ENCODE results near the gene GNG3. TPM values are rescaled to one million over a fixed set of nuclear protein-coding genes. Genes with fewer than 3 reads are reported as not detected.

The GNG3 gene
- total and polyA plus RNA-seq, 2 experiments from 2014 or later: 2.1 to 7.2 TPM

GRCh38 chr11:62682518-62682917, 25.0 kb upstream of the GNG3 start:
- no peaks in the 10 kb centered on the region for H3K9me3 Mint-ChIP-seq
- no peak overlapping the region for H3K4me3 ChIP-seq
- DNase-seq (ENCODE audit: low spot score) (no peak), ATAC-seq (no peak)
- H3F3A ChIP-seq (replicated peaks; ENCODE audit: low read depth): peaks cover 9% of the 10 kb centered on the region
- H3K36me3 Mint-ChIP-seq (ENCODE audit: low read depth): peaks cover 8% of the 10 kb centered on the region
- no peak overlapping the region for H3K27ac ChIP-seq (ENCODE audit: low read depth)
- H3K36me3 ChIP-seq (ENCODE audit: insufficient read depth): no peaks in the 10 kb centered on the region
- H3K27ac Mint-ChIP-seq: no peak overlapping the region
- peaks cover 8% of the 10 kb centered on the region for H3K4me1 ChIP-seq (ENCODE audit: insufficient read depth)
- H3K79me2 ChIP-seq (replicated peaks; ENCODE audit: insufficient read depth): peaks cover 10% of the 10 kb centered on the region
- H2AFZ ChIP-seq: no peak overlapping the region
- peaks cover 6% of the 10 kb centered on the region for H3K27me3 ChIP-seq (ENCODE audit: insufficient read depth)
- H3K4me2 ChIP-seq: no peak overlapping the region
- peaks cover 13% of the 10 kb centered on the region for H3K4me1 Mint-ChIP-seq
- no peaks in the 10 kb centered on the region for H3K9me2 ChIP-seq (ENCODE audit: insufficient read depth)
- TF ChIP-seq ZNF331 (CRISPR knock-in tag; IDR thresholded peaks at IDR 0.05; ENCODE audit: low read depth) (no peak), JUNB (IDR thresholded peaks at IDR 0.05; ENCODE audit: unreplicated experiment) (no peak), EZH2 (IDR thresholded peaks at IDR 0.05; ENCODE audit: low read depth, unreplicated experiment) (no peak), CREB1 (CRISPR knock-in tag; IDR thresholded peaks at IDR 0.05; ENCODE audit: low read depth) (no peak), POLR2AphosphoS5 (IDR thresholded peaks at IDR 0.05; ENCODE audit: low read depth) (no peak), EZH2phosphoT487 (IDR thresholded peaks at IDR 0.05; ENCODE audit: unreplicated experiment) (no peak), STAT1 (IDR thresholded peaks at IDR 0.05; ENCODE audit: unreplicated experiment) (no peak), NANOG (IDR thresholded peaks at IDR 0.05; ENCODE audit: borderline replicate concordance) (no peak), ZNF114 (CRISPR knock-in tag; IDR thresholded peaks at IDR 0.05) (no peak)
- TF ChIP-seq, protein P1, sequence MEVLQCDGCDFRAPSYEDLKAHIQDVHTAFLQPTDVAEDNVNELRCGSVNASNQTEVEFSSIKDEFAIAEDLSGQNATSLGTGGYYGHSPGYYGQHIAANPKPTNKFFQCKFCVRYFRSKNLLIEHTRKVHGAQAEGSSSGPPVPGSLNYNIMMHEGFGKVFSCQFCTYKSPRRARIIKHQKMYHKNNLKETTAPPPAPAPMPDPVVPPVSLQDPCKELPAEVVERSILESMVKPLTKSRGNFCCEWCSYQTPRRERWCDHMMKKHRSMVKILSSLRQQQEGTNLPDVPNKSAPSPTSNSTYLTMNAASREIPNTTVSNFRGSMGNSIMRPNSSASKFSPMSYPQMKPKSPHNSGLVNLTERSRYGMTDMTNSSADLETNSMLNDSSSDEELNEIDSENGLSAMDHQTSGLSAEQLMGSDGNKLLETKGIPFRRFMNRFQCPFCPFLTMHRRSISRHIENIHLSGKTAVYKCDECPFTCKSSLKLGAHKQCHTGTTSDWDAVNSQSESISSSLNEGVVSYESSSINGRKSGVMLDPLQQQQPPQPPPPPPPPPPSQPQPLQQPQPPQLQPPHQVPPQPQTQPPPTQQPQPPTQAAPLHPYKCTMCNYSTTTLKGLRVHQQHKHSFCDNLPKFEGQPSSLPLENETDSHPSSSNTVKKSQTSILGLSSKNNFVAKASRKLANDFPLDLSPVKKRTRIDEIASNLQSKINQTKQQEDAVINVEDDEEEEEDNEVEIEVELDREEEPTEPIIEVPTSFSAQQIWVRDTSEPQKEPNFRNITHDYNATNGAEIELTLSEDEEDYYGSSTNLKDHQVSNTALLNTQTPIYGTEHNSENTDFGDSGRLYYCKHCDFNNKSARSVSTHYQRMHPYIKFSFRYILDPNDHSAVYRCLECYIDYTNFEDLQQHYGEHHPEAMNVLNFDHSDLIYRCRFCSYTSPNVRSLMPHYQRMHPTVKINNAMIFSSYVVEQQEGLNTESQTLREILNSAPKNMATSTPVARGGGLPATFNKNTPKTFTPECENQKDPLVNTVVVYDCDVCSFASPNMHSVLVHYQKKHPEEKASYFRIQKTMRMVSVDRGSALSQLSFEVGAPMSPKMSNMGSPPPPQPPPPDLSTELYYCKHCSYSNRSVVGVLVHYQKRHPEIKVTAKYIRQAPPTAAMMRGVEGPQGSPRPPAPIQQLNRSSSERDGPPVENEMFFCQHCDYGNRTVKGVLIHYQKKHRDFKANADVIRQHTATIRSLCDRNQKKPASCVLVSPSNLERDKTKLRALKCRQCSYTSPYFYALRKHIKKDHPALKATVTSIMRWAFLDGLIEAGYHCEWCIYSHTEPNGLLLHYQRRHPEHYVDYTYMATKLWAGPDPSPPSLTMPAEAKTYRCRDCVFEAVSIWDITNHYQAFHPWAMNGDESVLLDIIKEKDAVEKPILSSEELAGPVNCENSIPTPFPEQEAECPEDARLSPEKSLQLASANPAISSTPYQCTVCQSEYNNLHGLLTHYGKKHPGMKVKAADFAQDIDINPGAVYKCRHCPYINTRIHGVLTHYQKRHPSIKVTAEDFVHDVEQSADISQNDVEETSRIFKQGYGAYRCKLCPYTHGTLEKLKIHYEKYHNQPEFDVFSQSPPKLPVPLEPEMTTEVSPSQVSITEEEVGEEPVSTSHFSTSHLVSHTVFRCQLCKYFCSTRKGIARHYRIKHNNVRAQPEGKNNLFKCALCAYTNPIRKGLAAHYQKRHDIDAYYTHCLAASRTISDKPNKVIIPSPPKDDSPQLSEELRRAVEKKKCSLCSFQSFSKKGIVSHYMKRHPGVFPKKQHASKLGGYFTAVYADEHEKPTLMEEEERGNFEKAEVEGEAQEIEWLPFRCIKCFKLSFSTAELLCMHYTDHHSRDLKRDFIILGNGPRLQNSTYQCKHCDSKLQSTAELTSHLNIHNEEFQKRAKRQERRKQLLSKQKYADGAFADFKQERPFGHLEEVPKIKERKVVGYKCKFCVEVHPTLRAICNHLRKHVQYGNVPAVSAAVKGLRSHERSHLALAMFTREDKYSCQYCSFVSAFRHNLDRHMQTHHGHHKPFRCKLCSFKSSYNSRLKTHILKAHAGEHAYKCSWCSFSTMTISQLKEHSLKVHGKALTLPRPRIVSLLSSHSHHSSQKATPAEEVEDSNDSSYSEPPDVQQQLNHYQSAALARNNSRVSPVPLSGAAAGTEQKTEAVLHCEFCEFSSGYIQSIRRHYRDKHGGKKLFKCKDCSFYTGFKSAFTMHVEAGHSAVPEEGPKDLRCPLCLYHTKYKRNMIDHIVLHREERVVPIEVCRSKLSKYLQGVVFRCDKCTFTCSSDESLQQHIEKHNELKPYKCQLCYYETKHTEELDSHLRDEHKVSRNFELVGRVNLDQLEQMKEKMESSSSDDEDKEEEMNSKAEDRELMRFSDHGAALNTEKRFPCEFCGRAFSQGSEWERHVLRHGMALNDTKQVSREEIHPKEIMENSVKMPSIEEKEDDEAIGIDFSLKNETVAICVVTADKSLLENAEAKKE (CRISPR knock-in tag; IDR thresholded peaks at IDR 0.05): no peak
- TF ChIP-seq, protein P2, sequence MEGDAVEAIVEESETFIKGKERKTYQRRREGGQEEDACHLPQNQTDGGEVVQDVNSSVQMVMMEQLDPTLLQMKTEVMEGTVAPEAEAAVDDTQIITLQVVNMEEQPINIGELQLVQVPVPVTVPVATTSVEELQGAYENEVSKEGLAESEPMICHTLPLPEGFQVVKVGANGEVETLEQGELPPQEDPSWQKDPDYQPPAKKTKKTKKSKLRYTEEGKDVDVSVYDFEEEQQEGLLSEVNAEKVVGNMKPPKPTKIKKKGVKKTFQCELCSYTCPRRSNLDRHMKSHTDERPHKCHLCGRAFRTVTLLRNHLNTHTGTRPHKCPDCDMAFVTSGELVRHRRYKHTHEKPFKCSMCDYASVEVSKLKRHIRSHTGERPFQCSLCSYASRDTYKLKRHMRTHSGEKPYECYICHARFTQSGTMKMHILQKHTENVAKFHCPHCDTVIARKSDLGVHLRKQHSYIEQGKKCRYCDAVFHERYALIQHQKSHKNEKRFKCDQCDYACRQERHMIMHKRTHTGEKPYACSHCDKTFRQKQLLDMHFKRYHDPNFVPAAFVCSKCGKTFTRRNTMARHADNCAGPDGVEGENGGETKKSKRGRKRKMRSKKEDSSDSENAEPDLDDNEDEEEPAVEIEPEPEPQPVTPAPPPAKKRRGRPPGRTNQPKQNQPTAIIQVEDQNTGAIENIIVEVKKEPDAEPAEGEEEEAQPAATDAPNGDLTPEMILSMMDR (conservative IDR thresholded peaks at IDR 0.05; ENCODE audit: low read depth in 2 of 2): no peak
- TF ChIP-seq, protein P3, sequence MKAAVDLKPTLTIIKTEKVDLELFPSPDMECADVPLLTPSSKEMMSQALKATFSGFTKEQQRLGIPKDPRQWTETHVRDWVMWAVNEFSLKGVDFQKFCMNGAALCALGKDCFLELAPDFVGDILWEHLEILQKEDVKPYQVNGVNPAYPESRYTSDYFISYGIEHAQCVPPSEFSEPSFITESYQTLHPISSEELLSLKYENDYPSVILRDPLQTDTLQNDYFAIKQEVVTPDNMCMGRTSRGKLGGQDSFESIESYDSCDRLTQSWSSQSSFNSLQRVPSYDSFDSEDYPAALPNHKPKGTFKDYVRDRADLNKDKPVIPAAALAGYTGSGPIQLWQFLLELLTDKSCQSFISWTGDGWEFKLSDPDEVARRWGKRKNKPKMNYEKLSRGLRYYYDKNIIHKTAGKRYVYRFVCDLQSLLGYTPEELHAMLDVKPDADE (IDR thresholded peaks at IDR 0.05): no peak
- TF ChIP-seq, protein P4, sequence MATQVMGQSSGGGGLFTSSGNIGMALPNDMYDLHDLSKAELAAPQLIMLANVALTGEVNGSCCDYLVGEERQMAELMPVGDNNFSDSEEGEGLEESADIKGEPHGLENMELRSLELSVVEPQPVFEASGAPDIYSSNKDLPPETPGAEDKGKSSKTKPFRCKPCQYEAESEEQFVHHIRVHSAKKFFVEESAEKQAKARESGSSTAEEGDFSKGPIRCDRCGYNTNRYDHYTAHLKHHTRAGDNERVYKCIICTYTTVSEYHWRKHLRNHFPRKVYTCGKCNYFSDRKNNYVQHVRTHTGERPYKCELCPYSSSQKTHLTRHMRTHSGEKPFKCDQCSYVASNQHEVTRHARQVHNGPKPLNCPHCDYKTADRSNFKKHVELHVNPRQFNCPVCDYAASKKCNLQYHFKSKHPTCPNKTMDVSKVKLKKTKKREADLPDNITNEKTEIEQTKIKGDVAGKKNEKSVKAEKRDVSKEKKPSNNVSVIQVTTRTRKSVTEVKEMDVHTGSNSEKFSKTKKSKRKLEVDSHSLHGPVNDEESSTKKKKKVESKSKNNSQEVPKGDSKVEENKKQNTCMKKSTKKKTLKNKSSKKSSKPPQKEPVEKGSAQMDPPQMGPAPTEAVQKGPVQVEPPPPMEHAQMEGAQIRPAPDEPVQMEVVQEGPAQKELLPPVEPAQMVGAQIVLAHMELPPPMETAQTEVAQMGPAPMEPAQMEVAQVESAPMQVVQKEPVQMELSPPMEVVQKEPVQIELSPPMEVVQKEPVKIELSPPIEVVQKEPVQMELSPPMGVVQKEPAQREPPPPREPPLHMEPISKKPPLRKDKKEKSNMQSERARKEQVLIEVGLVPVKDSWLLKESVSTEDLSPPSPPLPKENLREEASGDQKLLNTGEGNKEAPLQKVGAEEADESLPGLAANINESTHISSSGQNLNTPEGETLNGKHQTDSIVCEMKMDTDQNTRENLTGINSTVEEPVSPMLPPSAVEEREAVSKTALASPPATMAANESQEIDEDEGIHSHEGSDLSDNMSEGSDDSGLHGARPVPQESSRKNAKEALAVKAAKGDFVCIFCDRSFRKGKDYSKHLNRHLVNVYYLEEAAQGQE (IDR thresholded peaks at IDR 0.05; ENCODE audit: unreplicated experiment): no peak
- no peaks in the 10 kb centered on the region for H4K20me1 ChIP-seq (replicated peaks; ENCODE audit: insufficient read depth)
- no peak overlapping the region for H3K4me3 Mint-ChIP-seq
- H3K27me3 Mint-ChIP-seq (ENCODE audit: insufficient read depth, low read depth, poor library complexity): peaks cover 6% of the 10 kb centered on the region

Measured in GM23338 (cell line).